Lower leg skin (tissue), 3 donors: ENCODE data around the gene GRIP2.

ENCODE experiments used
- POLR2A ChIP-seq, 2 donors: fragments of 450-650 bp; IDR thresholded peaks; one replicate each; pipeline ENCODE4 v1.6.1; 2016 to 2017; ENCODE audit warnings: antibody characterized with exemption in 2 of 2, mild to moderate bottlenecking in 1 of 2, moderate library complexity in 1 of 2
- TF ChIP-seq, protein P1 (sequence below), 3 donors: fragments of 450-650 bp; IDR thresholded peaks; one replicate each; pipeline ENCODE4 v1.5.1; 2016; ENCODE audit warnings: antibody characterized with exemption in 3 of 3, mild to moderate bottlenecking in 3 of 3, moderate library complexity in 2 of 3

DNA sequence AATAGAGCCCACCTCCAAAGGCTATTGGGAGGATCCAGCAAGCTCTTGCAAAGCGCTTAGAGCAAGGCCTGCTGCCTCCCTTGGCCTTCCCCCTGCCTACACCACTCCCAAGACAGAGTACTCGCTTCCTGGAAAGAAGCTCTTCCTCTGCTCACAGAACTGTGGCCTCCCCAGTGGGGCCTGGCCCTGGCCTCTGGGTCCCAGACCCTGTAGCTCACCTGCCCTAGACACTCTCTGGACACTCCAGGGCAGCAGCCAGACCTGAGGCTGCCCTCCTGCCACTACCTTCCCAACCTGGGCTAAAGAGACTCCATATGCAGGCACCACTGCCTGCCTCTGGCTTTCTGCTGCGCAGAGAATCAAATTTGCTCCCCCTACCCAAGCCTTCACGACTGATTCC is 49.9 kb downstream of the GRIP2 start:
- TF ChIP-seq, protein P1, sequence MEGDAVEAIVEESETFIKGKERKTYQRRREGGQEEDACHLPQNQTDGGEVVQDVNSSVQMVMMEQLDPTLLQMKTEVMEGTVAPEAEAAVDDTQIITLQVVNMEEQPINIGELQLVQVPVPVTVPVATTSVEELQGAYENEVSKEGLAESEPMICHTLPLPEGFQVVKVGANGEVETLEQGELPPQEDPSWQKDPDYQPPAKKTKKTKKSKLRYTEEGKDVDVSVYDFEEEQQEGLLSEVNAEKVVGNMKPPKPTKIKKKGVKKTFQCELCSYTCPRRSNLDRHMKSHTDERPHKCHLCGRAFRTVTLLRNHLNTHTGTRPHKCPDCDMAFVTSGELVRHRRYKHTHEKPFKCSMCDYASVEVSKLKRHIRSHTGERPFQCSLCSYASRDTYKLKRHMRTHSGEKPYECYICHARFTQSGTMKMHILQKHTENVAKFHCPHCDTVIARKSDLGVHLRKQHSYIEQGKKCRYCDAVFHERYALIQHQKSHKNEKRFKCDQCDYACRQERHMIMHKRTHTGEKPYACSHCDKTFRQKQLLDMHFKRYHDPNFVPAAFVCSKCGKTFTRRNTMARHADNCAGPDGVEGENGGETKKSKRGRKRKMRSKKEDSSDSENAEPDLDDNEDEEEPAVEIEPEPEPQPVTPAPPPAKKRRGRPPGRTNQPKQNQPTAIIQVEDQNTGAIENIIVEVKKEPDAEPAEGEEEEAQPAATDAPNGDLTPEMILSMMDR (IDR thresholded peaks at IDR 0.05), result no peak
- no peak for TF ChIP-seq POLR2A (IDR thresholded peaks at IDR 0.05)
